Activated T-cell treated with anti-CD3 and anti-CD28 coated beads, Interleukin-2, amount 50 U/mL, for 4 hours (primary cell): ENCODE data around the gene TRPT1. TPM values are rescaled to one million over a fixed set of nuclear protein-coding genes. Genes with fewer than 3 reads are reported as not detected.
"Not testable (repeated sequence)": the region's sequence is repeated elsewhere in the genome, so short reads cannot be mapped to it uniquely, and the experiment has no call there.

Experiments used
- ATAC-seq, 2 donors: fragments of 200-7000 bp; cut with Tn5 transposase; one replicate each; pipeline ENCODE4 v1.10.0; 2021
- DNase-seq: peaks from one replicate; pipeline ENCODE4 v3.0.0-alpha.2; 2020
- H3K27me3 Mint-ChIP-seq: one replicate; pipeline ENCODE4 v1.8.0; 2021; ENCODE audit warnings: low read depth, mixed read lengths
- H3K36me3 Mint-ChIP-seq: one replicate; pipeline ENCODE4 v1.8.0; 2022; ENCODE audit warnings: mixed read lengths; ENCODE audit not compliant: insufficient read depth
- H3K4me1 Mint-ChIP-seq: one replicate; pipeline ENCODE4 v1.8.0; 2021; ENCODE audit warnings: low read depth, mixed read lengths
- H3K4me3 Mint-ChIP-seq: one replicate; pipeline ENCODE4 v1.8.0; 2021; ENCODE audit warnings: mild to moderate bottlenecking, moderate library complexity, mixed read lengths
- H3K9me3 Mint-ChIP-seq: one replicate; pipeline ENCODE4 v1.8.0; 2021; ENCODE audit warnings: mixed read lengths
- total RNA-seq, 3 donors: library from RNA; stranded (reverse); gene quantifications; one replicate each; pipeline ENCODE4 v1.2.1, GENCODE V29; 2021

Gene TRPT1
- total RNA-seq, 3 donors from 2014 or later, result 24.3 to 31.0 (median 28.6) TPM

DNA sequence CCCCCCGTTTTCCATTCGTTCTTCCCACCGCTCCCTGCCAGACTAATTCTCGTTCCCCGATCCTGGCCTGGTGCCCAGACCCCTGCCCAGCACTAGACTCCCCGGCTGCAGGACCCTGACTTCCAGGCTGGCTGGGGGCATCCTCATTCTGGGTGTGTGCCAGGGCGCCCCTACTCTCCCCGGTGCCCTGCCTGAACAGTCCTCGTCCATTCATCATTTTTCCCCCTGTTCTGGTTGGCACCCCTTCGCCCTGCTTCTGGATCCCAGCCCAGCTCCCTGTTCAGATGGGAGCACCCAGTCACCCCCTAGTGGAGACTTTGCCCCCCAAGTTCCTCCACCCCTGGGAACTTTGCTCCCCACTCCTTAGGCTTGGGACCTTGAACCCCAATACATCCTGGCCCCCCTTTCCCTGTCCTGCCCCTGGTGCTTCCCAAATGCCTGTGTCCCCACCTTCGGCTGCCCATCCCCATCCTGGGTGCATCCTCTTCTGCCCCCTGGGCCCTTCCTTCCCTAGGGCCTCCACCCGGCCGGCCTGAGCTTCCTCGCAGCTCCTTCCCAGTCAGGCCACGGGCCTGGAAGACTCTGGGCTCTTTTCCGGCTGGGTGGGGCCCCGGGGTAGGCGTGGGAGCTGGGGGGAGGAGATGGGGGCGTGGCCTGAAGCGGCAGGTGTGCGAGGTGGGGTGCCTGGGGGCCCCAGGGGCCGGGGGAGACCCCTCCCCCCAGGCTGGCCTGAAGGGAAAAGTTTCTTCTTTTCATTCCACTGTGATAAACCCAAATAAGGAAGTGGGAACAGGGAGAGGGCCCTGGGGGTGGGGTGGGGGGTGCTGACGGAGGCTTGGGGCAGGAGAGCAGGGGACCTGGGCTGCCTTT is 26.3 kb upstream of the TRPT1 start:
- Mint-ChIP-seq H3K4me1 (peaks cover 15% of the 10 kb centered on the region), H3K9me3 (no peaks in the 10 kb centered on the region), H3K4me3 (peak overlapping the region; percentile 83), H3K27me3 (no peaks in the 10 kb centered on the region), H3K36me3 (peaks cover 2% of the 10 kb centered on the region)
- no peak for ATAC-seq
- no peak for DNase-seq

DNA sequence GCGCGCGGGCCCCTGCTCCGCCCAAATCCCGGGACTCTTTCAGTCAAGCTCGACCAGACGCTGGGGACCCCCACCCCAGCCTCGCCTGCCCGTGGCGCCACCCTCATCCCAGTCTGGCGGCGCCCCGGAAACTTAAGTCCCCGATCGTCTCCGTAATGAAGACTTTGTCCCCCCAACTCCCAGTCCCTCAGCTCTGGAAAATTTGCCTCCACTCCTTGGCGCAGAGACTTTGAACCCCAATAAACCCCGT is 25.7 kb upstream of the TRPT1 start:
- DNase-seq (no peak), ATAC-seq (no peak)
- peaks cover 15% of the 10 kb centered on the region for H3K4me1 Mint-ChIP-seq
- no peaks in the 10 kb centered on the region for H3K9me3 Mint-ChIP-seq
- peak overlapping the region; percentile 83 for H3K4me3 Mint-ChIP-seq
- H3K36me3 Mint-ChIP-seq, result peaks cover 2% of the 10 kb centered on the region
- no peaks in the 10 kb centered on the region for H3K27me3 Mint-ChIP-seq

DNA sequence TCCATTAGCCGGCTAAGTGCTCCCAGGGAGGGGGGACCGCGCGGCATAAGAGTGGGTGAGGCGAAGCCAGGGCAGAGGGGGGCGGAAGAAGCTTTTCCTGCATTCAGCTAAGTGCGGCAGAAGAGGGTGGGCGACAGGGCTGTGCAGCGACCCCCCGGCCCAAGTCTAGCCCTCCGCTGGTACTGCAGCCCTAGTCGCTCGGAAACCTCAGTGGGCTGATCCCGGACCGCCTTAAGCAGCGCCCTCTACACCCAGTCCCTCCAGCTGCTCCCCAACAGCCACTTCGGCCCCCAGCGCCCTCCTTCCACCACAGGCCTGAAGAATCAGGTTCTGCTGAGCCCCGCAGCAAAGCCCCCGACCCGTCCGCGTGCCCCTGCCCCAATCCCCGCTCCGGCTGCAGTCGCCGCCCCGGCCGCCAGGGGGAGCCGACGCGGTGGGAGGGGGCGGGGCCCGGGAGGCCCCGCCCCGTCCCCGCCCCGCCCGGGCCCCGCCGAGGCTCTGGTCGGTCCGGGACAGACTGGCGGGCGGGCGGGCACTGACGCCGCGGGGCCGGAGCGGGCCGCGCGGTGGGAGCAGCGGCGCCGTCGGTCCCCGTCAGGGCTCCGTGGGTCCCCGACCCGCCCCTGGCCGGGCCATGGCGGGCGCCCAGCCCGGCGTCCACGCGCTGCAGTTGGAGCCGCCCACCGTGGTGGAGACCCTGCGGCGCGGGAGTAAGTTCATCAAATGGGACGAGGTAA is 25.2 kb upstream of the TRPT1 start, which contains the start of gene PLCB3:
PLCB3 (plus strand) TSS at position 515 of the 737 bp plus-strand sequence; CDS start at position 635, 120 bp downstream.
- H3K4me3 Mint-ChIP-seq, result peak within 1 kb of the TSS; percentile 83

DNA sequence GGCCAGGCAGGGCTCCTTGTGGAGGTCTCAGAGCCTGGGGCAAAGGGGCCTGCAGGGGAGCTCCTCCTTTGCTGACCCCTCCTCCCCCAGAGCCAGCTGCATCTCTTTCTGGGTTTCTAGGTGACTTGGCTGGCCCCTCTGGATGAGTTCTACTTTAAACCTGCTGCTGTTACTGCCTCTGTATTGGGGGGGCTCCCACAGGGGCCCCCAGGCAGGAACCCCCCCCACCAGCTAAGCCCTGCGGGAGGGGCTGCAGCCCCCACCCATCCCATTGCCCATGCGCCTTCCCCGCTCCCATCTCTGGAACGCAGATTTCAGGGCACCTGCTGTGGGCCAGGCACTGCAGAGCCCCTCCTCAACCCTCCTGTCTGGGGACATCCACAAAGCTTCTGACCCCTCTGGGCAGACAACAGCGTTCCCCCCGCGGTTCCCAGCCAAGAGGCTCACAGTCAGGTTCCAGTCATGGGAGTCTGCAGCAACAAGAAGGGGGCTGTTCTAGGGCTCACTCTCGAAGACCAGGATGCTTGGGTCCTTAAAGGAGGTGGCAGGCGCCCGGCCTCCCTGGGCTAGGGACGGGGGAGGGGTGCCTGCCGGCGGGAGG is 24.5 kb upstream of the TRPT1 start:
- ATAC-seq (no peak), DNase-seq (no peak)
- H3K4me1 Mint-ChIP-seq, result peaks cover 15% of the 10 kb centered on the region
- H3K4me3 Mint-ChIP-seq, result peak overlapping the region; percentile 21
- H3K9me3 Mint-ChIP-seq, result no peaks in the 10 kb centered on the region
- H3K27me3 Mint-ChIP-seq, result no peaks in the 10 kb centered on the region
- peaks cover 2% of the 10 kb centered on the region for H3K36me3 Mint-ChIP-seq

More for the DNA sequence above, 25.2 kb upstream of the TRPT1 start, which contains the start of gene PLCB3:
- Mint-ChIP-seq H3K27me3 (no peaks in the 10 kb centered on the region), H3K9me3 (no peaks in the 10 kb centered on the region), H3K4me1 (peaks cover 15% of the 10 kb centered on the region), H3K36me3 (peaks cover 2% of the 10 kb centered on the region)
- DNase-seq (peak; percentile 58), ATAC-seq (peak; percentile 61 to 62)

DNA sequence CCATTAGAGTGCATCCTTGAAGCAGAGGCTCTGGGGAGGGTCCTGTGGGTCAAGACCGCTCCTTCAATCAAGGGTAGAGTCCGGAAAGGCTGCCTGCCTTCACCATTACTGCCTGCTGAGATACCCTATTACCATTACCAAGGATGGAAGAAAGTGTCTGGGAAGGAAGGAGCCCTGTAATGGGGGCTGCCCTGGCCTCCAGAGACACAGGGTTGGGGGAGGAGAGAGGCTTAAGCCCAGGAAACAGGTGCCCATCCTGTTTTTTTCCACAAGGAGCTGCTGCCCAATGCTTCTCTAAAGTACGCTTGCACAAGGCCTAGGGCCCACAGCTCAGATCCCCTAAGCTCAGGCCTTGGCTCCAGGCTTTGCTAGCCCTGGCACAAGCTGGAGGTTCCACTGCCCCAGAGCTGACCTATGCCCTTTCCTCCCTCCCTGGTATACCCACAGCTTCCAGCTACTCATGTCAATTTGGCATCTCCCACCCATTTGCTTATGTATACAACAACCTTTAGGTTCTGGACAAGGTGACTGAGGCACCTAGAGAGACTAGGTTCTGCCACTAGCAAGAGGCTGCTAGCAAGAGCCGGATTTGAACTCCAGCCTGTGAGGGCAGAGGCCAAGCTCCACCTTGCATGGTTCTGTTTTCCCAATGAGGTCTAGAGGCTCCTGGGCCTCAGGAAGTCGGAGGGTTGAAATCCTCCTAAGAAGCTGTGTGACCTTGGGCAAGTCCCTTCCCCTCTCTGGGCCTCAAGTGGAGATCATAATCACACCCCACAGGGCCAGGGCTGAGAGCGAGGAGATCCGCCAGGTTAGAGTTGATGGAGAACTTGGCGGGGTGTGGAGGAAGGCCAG is 23.8 kb upstream of the TRPT1 start:
- DNase-seq (no peak), ATAC-seq (no peak)
- no peaks in the 10 kb centered on the region for H3K27me3 Mint-ChIP-seq
- peak overlapping the region; percentile 21 for H3K4me3 Mint-ChIP-seq
- peaks cover 15% of the 10 kb centered on the region for H3K4me1 Mint-ChIP-seq
- H3K36me3 Mint-ChIP-seq, result no peaks in the 10 kb centered on the region
- no peaks in the 10 kb centered on the region for H3K9me3 Mint-ChIP-seq

DNA sequence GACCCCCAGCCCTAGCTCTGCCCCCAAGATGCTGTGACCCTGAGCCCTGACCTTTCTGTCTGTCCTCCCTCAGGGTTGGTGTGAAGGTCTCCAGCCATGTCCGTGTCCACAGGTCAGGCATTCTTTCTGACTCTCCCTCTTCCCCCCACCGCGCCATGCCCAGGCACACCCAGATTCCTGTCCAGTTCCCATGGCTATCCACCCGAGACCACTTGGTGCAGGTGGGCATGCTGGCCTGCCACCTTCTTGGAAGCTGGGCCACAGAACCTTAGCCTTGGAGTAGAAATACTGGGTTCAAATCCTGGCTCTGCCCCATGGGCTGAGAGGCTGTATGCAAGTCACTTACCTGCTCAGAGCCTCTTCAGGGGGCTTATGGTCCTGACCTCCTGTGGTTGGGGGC is 23.1 kb upstream of the TRPT1 start:
- H3K4me1 Mint-ChIP-seq, result peaks cover 18% of the 10 kb centered on the region
- H3K4me3 Mint-ChIP-seq, result peak overlapping the region; percentile 35
- no peaks in the 10 kb centered on the region for H3K9me3 Mint-ChIP-seq
- no peaks in the 10 kb centered on the region for H3K36me3 Mint-ChIP-seq
- ATAC-seq (no peak), DNase-seq (no peak)
- no peaks in the 10 kb centered on the region for H3K27me3 Mint-ChIP-seq

DNA sequence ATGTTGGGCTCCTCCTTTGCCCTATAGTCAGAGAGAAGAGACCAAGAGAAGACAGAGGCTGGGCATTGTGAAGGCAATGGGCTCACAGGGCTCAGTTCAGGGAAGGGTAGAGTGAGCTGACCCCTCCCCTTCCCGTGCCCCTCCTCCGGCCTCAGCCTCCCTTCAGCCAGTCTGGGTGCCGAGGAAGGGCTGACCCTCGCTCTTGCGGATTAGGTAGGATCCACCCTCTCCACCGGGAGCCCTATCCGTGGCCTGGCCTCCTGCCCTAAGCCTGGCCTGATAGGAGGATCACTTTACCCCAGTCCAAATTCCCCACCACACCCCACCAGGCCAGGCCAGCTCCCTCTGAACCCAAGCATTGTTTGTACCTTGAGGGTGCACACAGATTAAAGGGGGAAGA is 22.6 kb upstream of the TRPT1 start:
- Mint-ChIP-seq H3K4me3 (peak overlapping the region; percentile 35), H3K4me1 (peaks cover 22% of the 10 kb centered on the region)
- no peak for DNase-seq

DNA sequence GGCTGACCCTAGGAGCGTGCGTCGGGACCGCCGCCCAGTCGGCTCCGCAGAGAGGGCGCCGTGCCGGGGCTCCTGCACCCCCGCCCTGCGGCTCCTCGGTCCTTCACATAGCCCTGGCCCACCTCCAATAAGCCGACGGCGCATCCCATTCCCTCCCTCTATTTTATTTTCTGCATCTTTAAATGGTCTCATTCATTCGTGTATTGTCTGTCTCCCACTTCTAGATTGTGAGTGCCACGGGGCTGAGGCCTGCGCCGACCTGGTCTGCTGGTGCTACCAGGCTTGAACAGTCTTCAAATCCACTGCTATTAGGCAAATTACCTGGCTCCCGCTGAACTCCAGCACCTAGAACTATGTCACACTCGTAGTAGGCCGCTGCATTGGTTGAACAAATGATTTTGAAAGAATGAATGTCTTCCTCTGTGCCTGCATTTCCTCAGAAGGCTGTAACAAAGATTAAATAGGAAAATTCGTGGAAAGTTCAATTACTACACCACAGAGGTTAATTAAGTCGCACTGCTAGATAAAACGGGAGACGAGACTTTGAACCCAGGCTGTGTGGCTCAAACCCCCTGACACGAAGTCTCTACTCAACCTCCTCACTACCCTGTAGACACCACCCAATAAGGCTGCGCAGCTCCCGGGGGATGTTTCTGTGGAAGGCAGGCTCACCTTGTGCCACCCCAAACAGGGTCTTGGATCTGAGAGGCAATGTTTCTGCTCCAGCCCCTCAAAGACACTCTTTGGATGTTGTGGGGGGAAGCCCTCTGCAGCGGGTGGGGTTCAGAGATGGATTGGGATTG is 21.9 kb upstream of the TRPT1 start:
- H3K9me3 Mint-ChIP-seq, result no peaks in the 10 kb centered on the region
- peaks cover 28% of the 10 kb centered on the region for H3K4me1 Mint-ChIP-seq
- ATAC-seq (no peak), DNase-seq (no peak)
- H3K4me3 Mint-ChIP-seq, result peak overlapping the region; percentile 73
- no peaks in the 10 kb centered on the region for H3K27me3 Mint-ChIP-seq
- no peaks in the 10 kb centered on the region for H3K36me3 Mint-ChIP-seq

More for the DNA sequence above, 22.6 kb upstream of the TRPT1 start:
- Mint-ChIP-seq H3K36me3 (no peaks in the 10 kb centered on the region), H3K9me3 (no peaks in the 10 kb centered on the region), H3K27me3 (no peaks in the 10 kb centered on the region)
- ATAC-seq, result no peak

DNA sequence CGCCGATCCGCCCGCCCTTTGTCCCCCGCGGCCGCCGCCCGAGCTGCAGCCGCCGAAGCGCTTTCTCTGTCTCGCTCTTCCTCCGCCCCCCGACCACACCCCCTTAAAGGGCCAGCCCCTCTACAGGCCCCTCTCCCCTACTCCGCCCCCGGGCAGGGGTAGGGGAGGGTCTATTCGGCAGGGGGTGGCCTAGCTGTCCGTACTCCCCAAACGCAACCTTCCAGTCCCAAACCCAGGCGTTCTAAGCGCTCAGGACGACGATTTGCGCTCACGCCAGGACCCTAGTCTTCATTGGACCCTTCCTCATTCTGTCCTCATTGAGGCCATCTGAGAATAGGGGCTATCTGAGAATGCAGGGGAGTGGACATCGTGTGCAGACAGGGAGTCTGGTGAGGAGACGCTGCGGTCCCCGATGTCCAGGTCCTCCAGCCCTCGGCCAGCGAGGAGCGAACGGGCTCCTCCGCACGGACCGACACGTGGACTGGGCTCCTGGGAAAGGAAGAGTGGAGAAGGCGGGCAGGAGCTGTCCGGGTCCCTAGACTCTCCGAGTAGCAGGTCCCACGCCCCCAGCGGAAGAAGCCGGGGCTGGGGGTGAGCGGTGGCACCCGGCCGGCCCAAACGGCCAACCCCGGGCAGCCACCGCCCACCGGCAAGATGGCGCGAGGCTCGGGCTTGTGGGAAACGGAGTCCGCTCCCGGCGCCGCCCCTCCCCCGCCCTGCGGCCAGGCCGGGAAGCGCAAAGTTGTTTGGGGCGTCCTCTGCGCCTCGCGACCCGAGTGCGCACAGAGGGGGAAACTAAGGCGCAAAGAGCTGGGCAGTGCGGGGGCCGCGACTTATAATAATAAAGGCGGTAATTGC is 21.1 kb upstream of the TRPT1 start, which contains the start of gene PPP1R14B:
PPP1R14B (minus strand) TSS at position 73 of the 858 bp plus-strand sequence. CDS start 270 bp downstream, outside the sequence.
- Mint-ChIP-seq H3K4me1 (peaks cover 33% of the 10 kb centered on the region), H3K27me3 (no peaks in the 10 kb centered on the region), H3K4me3 (peak within 1 kb of the TSS; percentile 97), H3K36me3 (no peaks in the 10 kb centered on the region), H3K9me3 (no peaks in the 10 kb centered on the region)
- peak; percentile 69 for ATAC-seq
- DNase-seq, result peak; percentile 77

DNA sequence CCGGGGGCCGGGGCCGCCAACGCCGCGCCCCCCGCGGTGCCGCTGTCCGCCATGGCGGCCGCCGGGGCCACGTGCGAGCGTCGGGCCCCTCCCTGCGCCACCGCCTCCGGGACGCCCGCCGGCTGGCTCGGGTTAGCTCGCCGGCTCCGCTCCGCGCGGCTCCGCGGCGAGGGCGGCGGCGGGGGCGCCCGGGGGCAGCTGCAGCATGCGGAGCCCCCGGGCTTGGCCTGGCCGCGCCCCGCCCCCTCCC is 20.6 kb upstream of the TRPT1 start:
- H3K9me3 Mint-ChIP-seq, result not testable (repeated sequence)

DNA sequence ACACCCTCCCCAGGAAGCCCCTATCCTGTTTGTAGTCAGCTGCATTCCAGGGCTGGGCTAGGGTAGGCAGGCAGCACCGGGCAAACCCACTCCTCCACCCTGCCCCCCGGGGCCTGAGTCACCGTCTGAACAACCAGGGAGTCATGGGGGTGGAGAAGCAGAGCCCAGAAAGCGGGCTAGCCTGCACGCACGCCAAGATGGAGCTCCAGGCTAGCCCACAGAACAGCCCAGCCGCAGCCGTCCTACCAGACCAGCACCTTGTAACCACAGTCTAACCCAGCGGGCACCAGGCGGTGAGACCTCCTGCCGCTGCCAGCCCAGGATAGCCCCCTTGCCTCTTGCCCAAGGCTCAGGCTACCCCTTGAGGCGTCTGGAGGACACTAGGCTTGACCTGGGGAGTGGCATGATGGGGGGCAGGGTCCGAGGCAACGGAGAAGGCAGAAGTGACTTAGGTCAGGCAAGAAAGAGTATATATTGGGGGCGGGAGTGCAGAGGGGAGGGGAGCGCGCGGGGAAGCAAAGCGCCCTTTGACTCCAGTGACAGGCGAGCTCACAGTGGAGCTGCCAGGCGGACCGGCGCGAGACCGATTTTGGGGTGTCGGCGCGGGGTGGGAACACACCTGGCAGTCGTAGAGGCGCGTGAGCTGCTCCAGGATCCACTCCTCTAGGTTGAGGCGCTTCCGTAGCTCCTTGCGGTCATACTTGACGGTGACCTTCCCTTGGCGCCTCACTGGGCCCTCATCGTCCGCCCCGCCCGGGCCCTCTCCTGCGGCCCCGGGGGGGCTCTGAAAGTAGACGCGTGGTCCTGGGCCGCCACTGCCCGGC is 20.0 kb upstream of the TRPT1 start:
- no peaks in the 10 kb centered on the region for H3K36me3 Mint-ChIP-seq
- DNase-seq (peak; percentile 82), ATAC-seq (peak; percentile 16 to 20)
- H3K27me3 Mint-ChIP-seq, result no peaks in the 10 kb centered on the region
- H3K4me1 Mint-ChIP-seq, result peaks cover 28% of the 10 kb centered on the region
- H3K9me3 Mint-ChIP-seq, result no peaks in the 10 kb centered on the region
- peak overlapping the region; percentile 97 for H3K4me3 Mint-ChIP-seq

More for the DNA sequence above, 20.6 kb upstream of the TRPT1 start:
- not testable (repeated sequence) for DNase-seq, H3K27me3 Mint-ChIP-seq, H3K36me3 Mint-ChIP-seq
- Mint-ChIP-seq H3K4me3 (peak overlapping the region; percentile 83), H3K4me1 (peaks cover 28% of the 10 kb centered on the region)
- ATAC-seq, result peak; percentile 16 to 26

DNA sequence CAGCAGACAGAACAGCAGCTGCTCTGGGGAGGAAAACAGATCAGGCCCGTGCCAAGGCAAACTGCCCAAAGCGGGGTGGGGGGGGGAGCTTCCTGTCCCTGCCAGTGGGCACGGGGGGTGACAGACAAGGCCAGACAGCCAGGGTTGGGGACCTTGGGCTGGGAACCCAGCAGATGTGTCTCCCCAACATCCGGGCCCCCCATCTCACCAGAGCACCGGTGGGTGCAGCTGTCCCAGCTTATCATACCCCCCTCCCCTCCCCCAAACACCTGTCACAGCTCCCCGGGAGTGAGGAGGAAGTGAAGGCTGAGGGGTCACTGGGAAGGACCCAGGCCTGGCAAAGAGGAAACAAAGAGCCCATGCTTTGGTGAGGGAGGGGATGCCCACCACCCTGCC is 19.4 kb upstream of the TRPT1 start:
- Mint-ChIP-seq H3K9me3 (no peaks in the 10 kb centered on the region), H3K36me3 (no peaks in the 10 kb centered on the region), H3K4me3 (peak overlapping the region; percentile 97), H3K27me3 (no peaks in the 10 kb centered on the region), H3K4me1 (peaks cover 29% of the 10 kb centered on the region)
- DNase-seq (no peak), ATAC-seq (no peak)
